ENCODE data around the gene SPPL2C.

SPPL2C gene

GRCh38 chr17:45828582-45829133, 16.0 kb upstream of the SPPL2C start:
- DNase-seq, result no peak

GRCh38 chr17:45833920-45834319, 10.8 kb upstream of the SPPL2C start:
- no peak for DNase-seq

- no peak for DNase-seq
Observed at GRCh38 chr17:45834471-45835396, 9.9 kb upstream of the SPPL2C start.

- no peak for DNase-seq
Observed at GRCh38 chr17:45835481-45835880, 9.2 kb upstream of the SPPL2C start.

- DNase-seq, result no peak
Observed at GRCh38 chr17:45836047-45837044, 8.3 kb upstream of the SPPL2C start.

- no peak for DNase-seq
Observed at GRCh38 chr17:45837187-45837586, 7.5 kb upstream of the SPPL2C start.

- DNase-seq, result no peak
Observed at GRCh38 chr17:45837603-45838002, 7.1 kb upstream of the SPPL2C start.

GRCh38 chr17:45838751-45839295, 5.9 kb upstream of the SPPL2C start:
- DNase-seq, result no peak

GRCh38 chr17:45839442-45839841, 5.2 kb upstream of the SPPL2C start:
- no peak for DNase-seq

GRCh38 chr17:45841186-45841585, 3.5 kb upstream of the SPPL2C start:
- no peak for DNase-seq

GRCh38 chr17:45841883-45842525, 2.7 kb upstream of the SPPL2C start:
- DNase-seq, result no peak

GRCh38 chr17:45843722-45844121, 959 bp upstream of the SPPL2C start:
- DNase-seq, result no peak

GRCh38 chr17:45845376-45846185, 900 bp downstream of the SPPL2C start:
- DNase-seq, result no peak

GRCh38 chr17:45846223-45846622, 1.5 kb downstream of the SPPL2C start:
- DNase-seq, result no peak

GRCh38 chr17:45846646-45847045, 2.0 kb downstream of the SPPL2C start:
- no peak for DNase-seq

- no peak for DNase-seq
Observed at GRCh38 chr17:45847101-45847500, 2.4 kb downstream of the SPPL2C start.

- no peak for DNase-seq
Observed at GRCh38 chr17:45847747-45848146, 3.1 kb downstream of the SPPL2C start.

- no peak for DNase-seq
Observed at GRCh38 chr17:45848405-45848804, 3.7 kb downstream of the SPPL2C start.

- no peak for DNase-seq
Observed at GRCh38 chr17:45848868-45849535, 4.3 kb downstream of the SPPL2C start.

GRCh38 chr17:45849536-45849990, 4.9 kb downstream of the SPPL2C start:
- DNase-seq, result no peak

GRCh38 chr17:45850011-45850410, 5.3 kb downstream of the SPPL2C start:
- DNase-seq, result no peak

All from activated naive CD4-positive, alpha-beta T cell treated with anti-CD3 and anti-CD28 coated beads, Interleukin-2, amount 50 U/mL, for 16 hours (primary cell).